Colonic mucosa (tissue), 4 donors: ENCODE measurements around the gene PUDP. TPM values are rescaled to one million over a fixed set of nuclear protein-coding genes. Genes with fewer than 3 reads are reported as not detected.

ENCODE experiments used
- DNase-seq: peaks from one replicate; pipeline ENCODE4 v3.0.0-alpha.2; 2020
- H3K27ac ChIP-seq: fragments of 200-600 bp; one replicate; pipeline ENCODE4 v1.8.0; 2021
- H3K27me3 ChIP-seq: fragments of 200-600 bp; one replicate; pipeline ENCODE4 v1.8.0; 2021
- H3K36me3 ChIP-seq: fragments of 200-600 bp; one replicate; pipeline ENCODE4 v1.8.0; 2021
- H3K4me1 ChIP-seq: fragments of 200-600 bp; one replicate; pipeline ENCODE4 v1.8.0; 2021; ENCODE audit warnings: mild to moderate bottlenecking
- H3K4me3 ChIP-seq: fragments of 200-600 bp; one replicate; pipeline ENCODE4 v1.8.0; 2021
- H3K9ac ChIP-seq, 2 donors: one replicate each; pipeline ENCODE4 v1.7.0; 2013; ENCODE audit warnings: control low read depth in 2 of 2, low read depth in 2 of 2, low read length in 2 of 2
- H3K9me3 ChIP-seq: fragments of 200-600 bp; one replicate; pipeline ENCODE4 v1.8.0; 2021
- CTCF ChIP-seq: fragments of 200-600 bp; IDR thresholded peaks from one replicate; pipeline ENCODE4 v1.8.0; 2022; ENCODE audit warnings: antibody characterized with exemption, mild to moderate bottlenecking
- intact Hi-C: fragments of 100-400 bp; cut with DNase I; formaldehyde crosslinking; loops from one replicate; pipeline ENCODE4 v1.14.1; 2022
- total RNA-seq, 2 donors: library from RNA; stranded (reverse); fragmentation: NEBNext Ultra II Directional in 1 of 2; extraction: Animal tissue kit (Norgen Biotek cat#: 25700) in 1 of 2; gene quantifications; one replicate each; pipeline ENCODE4 v1.2.1, GENCODE V29; 2021
- donor health status: healthy.
- donor health status: DM: no; HTN: no; CAD: no.
- donor health status: DM: no; HTN: no; CAD: no.

Gene PUDP
- total RNA-seq, 2 donors from 2014 or later: 55.1 to 62.4 TPM

- Histone ChIP-seq H3K27me3 (no peaks in the 10 kb centered on the region), H3K36me3 (no peaks in the 10 kb centered on the region), H3K4me1 (no peaks in the 10 kb centered on the region), H3K27ac (peak overlapping the region; percentile 10), H3K9ac (no peak overlapping the region), H3K4me3 (no peak overlapping the region), H3K9me3 (no peaks in the 10 kb centered on the region)
- DNase-seq: no peak
- intact Hi-C loops: no loop called here
- no peak for TF ChIP-seq CTCF
Measured at GRCh38 chrX:7074148-7074907, 73.6 kb downstream of the PUDP start.

- Histone ChIP-seq H3K27me3 (no peaks in the 10 kb centered on the region), H3K27ac (no peak overlapping the region), H3K4me3 (no peak overlapping the region), H3K36me3 (no peaks in the 10 kb centered on the region), H3K9me3 (no peaks in the 10 kb centered on the region), H3K9ac (no peak overlapping the region), H3K4me1 (no peaks in the 10 kb centered on the region)
- intact Hi-C loops: no loop called here
- no peak for DNase-seq
- TF ChIP-seq CTCF: no peak
Measured at GRCh38 chrX:7073336-7073735, 74.6 kb downstream of the PUDP start.

GRCh38 chrX:7072856-7073255 lies 75.1 kb downstream of the PUDP start:
- H3K9ac ChIP-seq: no peak overlapping the region
- no peaks in the 10 kb centered on the region for H3K36me3 ChIP-seq
- no peak for DNase-seq
- intact Hi-C loops: no loop called here
- no peak for TF ChIP-seq CTCF
- no peaks in the 10 kb centered on the region for H3K27me3 ChIP-seq
- H3K9me3 ChIP-seq: no peaks in the 10 kb centered on the region
- H3K27ac ChIP-seq: no peak overlapping the region
- H3K4me1 ChIP-seq: no peaks in the 10 kb centered on the region
- H3K4me3 ChIP-seq: no peak overlapping the region

DNA sequence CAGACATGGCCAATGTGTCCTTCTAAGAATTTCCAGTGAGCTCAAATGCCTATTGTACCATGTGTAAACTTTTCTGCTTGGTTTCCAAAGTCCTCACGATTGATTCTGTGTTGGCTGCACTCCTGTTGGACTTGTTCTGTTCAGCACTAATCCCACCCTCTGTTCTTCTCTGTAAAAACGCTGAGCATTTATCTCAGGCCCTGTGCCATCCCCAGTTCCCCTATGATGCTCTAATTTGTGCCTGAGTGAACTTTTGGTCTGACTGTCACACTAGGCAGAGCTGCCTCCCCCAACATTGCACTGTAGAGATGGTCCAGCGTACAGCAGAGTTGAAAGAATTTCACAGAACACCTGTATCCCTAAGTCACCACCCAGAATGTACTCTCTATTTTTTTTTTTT lies 76.6 kb downstream of the PUDP start:
- Histone ChIP-seq H3K9ac (no peak overlapping the region), H3K36me3 (no peaks in the 10 kb centered on the region), H3K27ac (no peak overlapping the region), H3K4me3 (no peak overlapping the region), H3K27me3 (no peaks in the 10 kb centered on the region), H3K9me3 (no peaks in the 10 kb centered on the region), H3K4me1 (no peaks in the 10 kb centered on the region)
- intact Hi-C loops: no loop called here
- TF ChIP-seq CTCF: no peak
- DNase-seq: no peak

DNA sequence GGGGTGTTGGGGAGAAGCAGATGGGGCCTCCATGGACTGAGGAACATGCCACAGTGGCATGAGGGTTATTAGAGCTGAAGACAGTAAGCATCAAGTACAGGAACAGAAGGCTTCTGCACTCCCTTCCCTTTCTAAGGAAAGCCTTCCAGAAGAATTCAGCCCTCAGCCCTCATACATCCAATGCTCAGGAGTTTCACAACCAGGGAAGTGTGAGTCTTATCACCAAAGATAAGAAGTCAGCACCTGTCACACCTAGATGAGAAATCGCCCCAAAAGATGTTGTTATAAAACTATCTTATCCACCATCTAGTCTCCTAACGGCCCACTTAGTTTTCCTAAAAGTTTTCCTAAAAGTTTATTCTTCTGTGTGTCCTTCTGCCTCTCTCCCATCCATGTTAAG lies 78.4 kb downstream of the PUDP start:
- Histone ChIP-seq H3K36me3 (no peaks in the 10 kb centered on the region), H3K4me3 (no peak overlapping the region), H3K4me1 (no peaks in the 10 kb centered on the region), H3K27ac (no peak overlapping the region), H3K9ac (no peak overlapping the region), H3K9me3 (no peaks in the 10 kb centered on the region), H3K27me3 (no peaks in the 10 kb centered on the region)
- DNase-seq: no peak
- TF ChIP-seq CTCF: no peak
- intact Hi-C loops: no loop called here
